DOHH2 (cell line): Measurements from ENCODE around the gene DISC1.

Source experiments
- EZH2phosphoT487 ChIP-seq: fragments of 200-600 bp; sonication (generic); IDR thresholded peaks from 2 replicates; pipeline ENCODE4 v1.6.1; 2017; ENCODE audit warnings: borderline replicate concordance, mild to moderate bottlenecking, antibody characterized with exemption, low read length, moderate library complexity, mixed read lengths
- TF ChIP-seq, protein P1 (sequence below): fragments of 200-600 bp; sonication (generic); IDR thresholded peaks from one replicate; pipeline ENCODE4 v1.5.1; 2014; ENCODE audit warnings: antibody characterized with exemption, mild to moderate bottlenecking, low read depth, low read length; ENCODE audit not compliant: poor library complexity, severe bottlenecking

DNA sequence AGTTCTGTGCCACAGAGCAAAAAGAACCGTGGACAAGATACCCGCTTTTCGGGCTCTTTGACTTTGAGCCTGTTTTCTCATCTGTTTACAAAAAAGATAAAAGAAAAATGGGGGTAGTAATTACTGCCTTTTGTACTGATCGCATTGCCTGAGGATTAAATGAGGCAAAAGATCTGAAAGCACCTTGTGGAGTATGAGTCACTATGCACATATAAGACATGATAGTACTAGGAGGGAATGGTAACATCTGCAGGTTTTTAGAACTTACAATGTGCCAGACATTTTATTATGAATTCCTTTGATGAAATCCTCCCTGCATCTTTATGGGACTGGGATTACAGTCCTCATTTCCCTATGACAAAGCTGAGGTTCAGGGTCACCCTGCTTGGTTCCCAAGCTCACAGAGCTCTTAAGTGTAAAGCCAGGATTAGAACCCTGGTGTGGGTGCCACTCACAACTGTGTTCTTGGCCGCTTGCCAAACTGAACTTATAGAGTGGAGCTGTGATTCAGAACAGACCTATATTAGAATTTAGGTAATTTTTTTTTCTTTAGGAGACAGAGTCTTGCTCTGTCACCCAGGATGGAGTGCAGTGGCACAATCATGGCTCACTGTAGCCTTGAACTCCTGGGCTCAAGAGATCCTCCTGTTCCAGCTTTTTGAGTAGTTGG lies 1.8 kb downstream of the DISC1 start:
- TF ChIP-seq, protein P1, sequence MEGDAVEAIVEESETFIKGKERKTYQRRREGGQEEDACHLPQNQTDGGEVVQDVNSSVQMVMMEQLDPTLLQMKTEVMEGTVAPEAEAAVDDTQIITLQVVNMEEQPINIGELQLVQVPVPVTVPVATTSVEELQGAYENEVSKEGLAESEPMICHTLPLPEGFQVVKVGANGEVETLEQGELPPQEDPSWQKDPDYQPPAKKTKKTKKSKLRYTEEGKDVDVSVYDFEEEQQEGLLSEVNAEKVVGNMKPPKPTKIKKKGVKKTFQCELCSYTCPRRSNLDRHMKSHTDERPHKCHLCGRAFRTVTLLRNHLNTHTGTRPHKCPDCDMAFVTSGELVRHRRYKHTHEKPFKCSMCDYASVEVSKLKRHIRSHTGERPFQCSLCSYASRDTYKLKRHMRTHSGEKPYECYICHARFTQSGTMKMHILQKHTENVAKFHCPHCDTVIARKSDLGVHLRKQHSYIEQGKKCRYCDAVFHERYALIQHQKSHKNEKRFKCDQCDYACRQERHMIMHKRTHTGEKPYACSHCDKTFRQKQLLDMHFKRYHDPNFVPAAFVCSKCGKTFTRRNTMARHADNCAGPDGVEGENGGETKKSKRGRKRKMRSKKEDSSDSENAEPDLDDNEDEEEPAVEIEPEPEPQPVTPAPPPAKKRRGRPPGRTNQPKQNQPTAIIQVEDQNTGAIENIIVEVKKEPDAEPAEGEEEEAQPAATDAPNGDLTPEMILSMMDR, result no peak
- TF ChIP-seq EZH2phosphoT487, result no peak
